HG02938 (cell line): ENCODE measurements around the gene PRDM5.

Experiments
- ATAC-seq: cut with Tn5 transposase; IDR thresholded peaks from one replicate; pipeline ENCODE4 v1.9.1; 2021; ENCODE audit warnings: mild to moderate bottlenecking, moderate library complexity; ENCODE audit not compliant: unreplicated experiment

Gene PRDM5

GRCh38 chr4:120915336-120915735, 7.2 kb downstream of the PRDM5 start:
- ATAC-seq: no peak

GRCh38 chr4:120903419-120903818, 19.1 kb downstream of the PRDM5 start:
- ATAC-seq: no peak

GRCh38 chr4:120902925-120903324, 19.6 kb downstream of the PRDM5 start:
- no peak for ATAC-seq

- no peak for ATAC-seq
Measured at GRCh38 chr4:120901731-120902130, 20.8 kb downstream of the PRDM5 start.

GRCh38 chr4:120897981-120898719, 24.4 kb downstream of the PRDM5 start:
- no peak for ATAC-seq

- ATAC-seq: no peak
Measured at GRCh38 chr4:120895554-120895953, 27.0 kb downstream of the PRDM5 start.

GRCh38 chr4:120893314-120893713, 29.2 kb downstream of the PRDM5 start:
- ATAC-seq: no peak

- ATAC-seq: no peak
Measured at GRCh38 chr4:120886191-120886590, 36.3 kb downstream of the PRDM5 start.

GRCh38 chr4:120881846-120882245, 40.7 kb downstream of the PRDM5 start:
- no peak for ATAC-seq

GRCh38 chr4:120881351-120881750, 41.2 kb downstream of the PRDM5 start:
- no peak for ATAC-seq

GRCh38 chr4:120877021-120877420, 45.5 kb downstream of the PRDM5 start:
- no peak for ATAC-seq

GRCh38 chr4:120874792-120875774, 47.4 kb downstream of the PRDM5 start:
- ATAC-seq: no peak

- no peak for ATAC-seq
Measured at GRCh38 chr4:120873554-120873953, 49.0 kb downstream of the PRDM5 start.

GRCh38 chr4:120871173-120871572, 51.4 kb downstream of the PRDM5 start:
- ATAC-seq: no peak

GRCh38 chr4:120870279-120870673, 52.2 kb downstream of the PRDM5 start:
- ATAC-seq: no peak

- no peak for ATAC-seq
Measured at GRCh38 chr4:120869613-120870278, 52.8 kb downstream of the PRDM5 start.

- no peak for ATAC-seq
Measured at GRCh38 chr4:120867506-120867905, 55.0 kb downstream of the PRDM5 start.

GRCh38 chr4:120865985-120866384, 56.5 kb downstream of the PRDM5 start:
- no peak for ATAC-seq

- no peak for ATAC-seq
Measured at GRCh38 chr4:120864969-120865368, 57.6 kb downstream of the PRDM5 start.

GRCh38 chr4:120862432-120862831, 60.1 kb downstream of the PRDM5 start:
- no peak for ATAC-seq

- no peak for ATAC-seq
Measured at GRCh38 chr4:120861852-120862251, 60.7 kb downstream of the PRDM5 start.
